ENCODE results near the gene XNDC1N.
"Not testable (repeated sequence)": the region's sequence is repeated elsewhere in the genome, so short reads cannot be mapped to it uniquely, and the experiment has no call there.

XNDC1N gene

GRCh38 chr11:71908218-71908617 is 20.2 kb downstream of the XNDC1N start:
- no peak overlapping the region for H3K4me2 ChIP-seq (ENCODE audit: low read length)
- no peak overlapping the region for H3K27ac ChIP-seq (ENCODE audit: low read depth, low read length, poor library complexity, severe bottlenecking)
- H3K9ac ChIP-seq (ENCODE audit: low read length): no peak overlapping the region
- TF ChIP-seq CTCF (IDR thresholded peaks at IDR 0.05; ENCODE audit: low read length) (no peak), EZH2 (IDR thresholded peaks at IDR 0.05; ENCODE audit: borderline replicate concordance, low read length) (no peak)
- no peaks in the 10 kb centered on the region for H3K79me2 ChIP-seq (ENCODE audit: insufficient read depth, low read length)
- H3K9me2 ChIP-seq (ENCODE audit: low read depth, low read length): no peaks in the 10 kb centered on the region
- H3K36me3 ChIP-seq (ENCODE audit: insufficient read depth, low read length): peaks cover 36% of the 10 kb centered on the region
- no peaks in the 10 kb centered on the region for H3F3A ChIP-seq (ENCODE audit: insufficient read depth, low read length)
- H4K20me1 ChIP-seq (ENCODE audit: insufficient read depth, low read length): no peaks in the 10 kb centered on the region
- H3K4me3 ChIP-seq (ENCODE audit: low read depth, low read length, poor library complexity, severe bottlenecking): no peak overlapping the region
- H3K9me3 ChIP-seq (ENCODE audit: low read length): no peaks in the 10 kb centered on the region
- H3K4me1 ChIP-seq (ENCODE audit: insufficient read depth, low read length, severe bottlenecking): no peaks in the 10 kb centered on the region
- no peak overlapping the region for H2AFZ ChIP-seq (ENCODE audit: low read length)
- no peaks in the 10 kb centered on the region for H3K27me3 ChIP-seq (ENCODE audit: insufficient read depth, low read length)

- not testable (repeated sequence) for H3K4me3 ChIP-seq (ENCODE audit: low read depth, low read length, poor library complexity, severe bottlenecking); H3K4me2 ChIP-seq (ENCODE audit: low read length); H3K4me1 ChIP-seq (ENCODE audit: insufficient read depth, low read length, severe bottlenecking); H4K20me1 ChIP-seq (ENCODE audit: insufficient read depth, low read length); H3K9me3 ChIP-seq (ENCODE audit: low read length); H3K27ac ChIP-seq (ENCODE audit: low read depth, low read length, poor library complexity, severe bottlenecking); H3F3A ChIP-seq (ENCODE audit: insufficient read depth, low read length); H3K9me2 ChIP-seq (ENCODE audit: low read depth, low read length); H3K27me3 ChIP-seq (ENCODE audit: insufficient read depth, low read length); H2AFZ ChIP-seq (ENCODE audit: low read length); H3K79me2 ChIP-seq (ENCODE audit: insufficient read depth, low read length); H3K9ac ChIP-seq (ENCODE audit: low read length)
- peaks cover 21% of the 10 kb centered on the region for H3K36me3 ChIP-seq (ENCODE audit: insufficient read depth, low read length)
Measured at GRCh38 chr11:71901137-71901536, 27.3 kb downstream of the XNDC1N start.

- no peaks in the 10 kb centered on the region for H3K9me3 ChIP-seq (ENCODE audit: low read length)
- no peaks in the 10 kb centered on the region for H3K9me2 ChIP-seq (ENCODE audit: low read depth, low read length)
- H3K4me2 ChIP-seq (ENCODE audit: low read length): no peak overlapping the region
- H3K4me1 ChIP-seq (ENCODE audit: insufficient read depth, low read length, severe bottlenecking): no peaks in the 10 kb centered on the region
- H3K79me2 ChIP-seq (ENCODE audit: insufficient read depth, low read length): no peaks in the 10 kb centered on the region
- no peak overlapping the region for H3K4me3 ChIP-seq (ENCODE audit: low read depth, low read length, poor library complexity, severe bottlenecking)
- TF ChIP-seq CTCF (IDR thresholded peaks at IDR 0.05; ENCODE audit: low read length) (no peak), EZH2 (IDR thresholded peaks at IDR 0.05; ENCODE audit: borderline replicate concordance, low read length) (no peak)
- H3F3A ChIP-seq (ENCODE audit: insufficient read depth, low read length): no peaks in the 10 kb centered on the region
- H3K27me3 ChIP-seq (ENCODE audit: insufficient read depth, low read length): no peaks in the 10 kb centered on the region
- H2AFZ ChIP-seq (ENCODE audit: low read length): no peak overlapping the region
- no peak overlapping the region for H3K27ac ChIP-seq (ENCODE audit: low read depth, low read length, poor library complexity, severe bottlenecking)
- no peaks in the 10 kb centered on the region; the same call in 1 of the 2 replicates for H3K36me3 ChIP-seq (ENCODE audit: insufficient read depth, low read length)
- no peak overlapping the region for H3K9ac ChIP-seq (ENCODE audit: low read length)
- no peaks in the 10 kb centered on the region for H4K20me1 ChIP-seq (ENCODE audit: insufficient read depth, low read length)
Measured at GRCh38 chr11:71895961-71896360, 32.4 kb downstream of the XNDC1N start.

- not testable (repeated sequence) for H3F3A ChIP-seq (ENCODE audit: insufficient read depth, low read length); H3K4me2 ChIP-seq (ENCODE audit: low read length); H2AFZ ChIP-seq (ENCODE audit: low read length); H3K27me3 ChIP-seq (ENCODE audit: insufficient read depth, low read length); H3K9me2 ChIP-seq (ENCODE audit: low read depth, low read length); H3K4me1 ChIP-seq (ENCODE audit: insufficient read depth, low read length, severe bottlenecking); H3K4me3 ChIP-seq (ENCODE audit: low read depth, low read length, poor library complexity, severe bottlenecking); H3K9ac ChIP-seq (ENCODE audit: low read length); H3K9me3 ChIP-seq (ENCODE audit: low read length); H3K36me3 ChIP-seq (ENCODE audit: insufficient read depth, low read length); H3K79me2 ChIP-seq (ENCODE audit: insufficient read depth, low read length); H4K20me1 ChIP-seq (ENCODE audit: insufficient read depth, low read length); H3K27ac ChIP-seq (ENCODE audit: low read depth, low read length, poor library complexity, severe bottlenecking)
Measured at GRCh38 chr11:71889181-71889872, 39.1 kb downstream of the XNDC1N start.

- H2AFZ ChIP-seq (ENCODE audit: low read length); H3K4me3 ChIP-seq (ENCODE audit: low read depth, low read length, poor library complexity, severe bottlenecking); H3K27ac ChIP-seq (ENCODE audit: low read depth, low read length, poor library complexity, severe bottlenecking); H3K4me1 ChIP-seq (ENCODE audit: insufficient read depth, low read length, severe bottlenecking); H3K27me3 ChIP-seq (ENCODE audit: insufficient read depth, low read length); H3F3A ChIP-seq (ENCODE audit: insufficient read depth, low read length); H3K4me2 ChIP-seq (ENCODE audit: low read length); H4K20me1 ChIP-seq (ENCODE audit: insufficient read depth, low read length); H3K9me3 ChIP-seq (ENCODE audit: low read length); H3K36me3 ChIP-seq (ENCODE audit: insufficient read depth, low read length); H3K9ac ChIP-seq (ENCODE audit: low read length); H3K79me2 ChIP-seq (ENCODE audit: insufficient read depth, low read length); H3K9me2 ChIP-seq (ENCODE audit: low read depth, low read length): not testable (repeated sequence)
Measured at GRCh38 chr11:71888335-71889010, 39.9 kb downstream of the XNDC1N start.

- not testable (repeated sequence) for H3K4me1 ChIP-seq (ENCODE audit: insufficient read depth, low read length, severe bottlenecking); H3K4me2 ChIP-seq (ENCODE audit: low read length); H3K9ac ChIP-seq (ENCODE audit: low read length); H4K20me1 ChIP-seq (ENCODE audit: insufficient read depth, low read length); H3K27ac ChIP-seq (ENCODE audit: low read depth, low read length, poor library complexity, severe bottlenecking); H3K9me3 ChIP-seq (ENCODE audit: low read length); H3K27me3 ChIP-seq (ENCODE audit: insufficient read depth, low read length); H3K36me3 ChIP-seq (ENCODE audit: insufficient read depth, low read length); H3K79me2 ChIP-seq (ENCODE audit: insufficient read depth, low read length); H2AFZ ChIP-seq (ENCODE audit: low read length); H3K4me3 ChIP-seq (ENCODE audit: low read depth, low read length, poor library complexity, severe bottlenecking); H3F3A ChIP-seq (ENCODE audit: insufficient read depth, low read length); H3K9me2 ChIP-seq (ENCODE audit: low read depth, low read length)
Measured at GRCh38 chr11:71885806-71886205, 42.6 kb downstream of the XNDC1N start.

All from OCI-LY1 (cell line).